HFFc6 (cell line): ENCODE results near the gene TTC23L. TPM values are rescaled to one million over a fixed set of nuclear protein-coding genes. Genes with fewer than 3 reads are reported as not detected.

ENCODE experiments used
- DNase-seq: peaks from one replicate; pipeline ENCODE4 v3.0.0-alpha.2; 2018
- H3K27ac Mint-ChIP-seq: 2 replicates; pipeline ENCODE4 v1.8.0; 2020; ENCODE audit warnings: mild to moderate bottlenecking, mixed read lengths
- H3K27me3 Mint-ChIP-seq: 2 replicates; pipeline ENCODE4 v1.8.0; 2021; ENCODE audit warnings: mild to moderate bottlenecking, moderate library complexity, mixed read lengths; ENCODE audit not compliant: insufficient read depth
- H3K36me3 Mint-ChIP-seq: 2 replicates; pipeline ENCODE4 v1.8.0; 2021; ENCODE audit warnings: low read depth, mixed read lengths
- H3K4me1 Mint-ChIP-seq: 2 replicates; pipeline ENCODE4 v1.8.0; 2020; ENCODE audit warnings: low read depth, mixed read lengths
- H3K4me3 Mint-ChIP-seq: 2 replicates; pipeline ENCODE4 v1.8.0; 2020; ENCODE audit warnings: mild to moderate bottlenecking, moderate library complexity, mixed read lengths
- H3K9me3 Mint-ChIP-seq: 2 replicates; pipeline ENCODE4 v1.8.0; 2020; ENCODE audit warnings: mild to moderate bottlenecking, mixed read lengths
- total RNA-seq, 6 experiments: library from RNA; stranded (reverse); fragmentation: NEBNext Ultra II Directional; extraction: Animal tissue kit (Norgen Biotek cat#: 25700); gene quantifications; 2 replicates in 1 of 6; 3 replicates in 5 of 6; pipeline ENCODE4 v1.2.3, GENCODE V29; 2021
- TF ChIP-seq, protein P1 (sequence below): fragments of 200-600 bp; sonication (generic); IDR thresholded peaks from 2 replicates; pipeline ENCODE4 v1.5.0; 2021; ENCODE audit warnings: antibody characterized with exemption, mild to moderate bottlenecking

TTC23L gene
- total RNA-seq, 6 experiments from 2014 or later, result not detected

- peaks cover 34% of the 10 kb centered on the region for H3K36me3 Mint-ChIP-seq
- no peaks in the 10 kb centered on the region; the same call in 1 of the 2 replicates for H3K27me3 Mint-ChIP-seq
- no peak for DNase-seq
- H3K4me3 Mint-ChIP-seq, result no peak overlapping the region
- no peaks in the 10 kb centered on the region for H3K9me3 Mint-ChIP-seq
- TF ChIP-seq, protein P1, sequence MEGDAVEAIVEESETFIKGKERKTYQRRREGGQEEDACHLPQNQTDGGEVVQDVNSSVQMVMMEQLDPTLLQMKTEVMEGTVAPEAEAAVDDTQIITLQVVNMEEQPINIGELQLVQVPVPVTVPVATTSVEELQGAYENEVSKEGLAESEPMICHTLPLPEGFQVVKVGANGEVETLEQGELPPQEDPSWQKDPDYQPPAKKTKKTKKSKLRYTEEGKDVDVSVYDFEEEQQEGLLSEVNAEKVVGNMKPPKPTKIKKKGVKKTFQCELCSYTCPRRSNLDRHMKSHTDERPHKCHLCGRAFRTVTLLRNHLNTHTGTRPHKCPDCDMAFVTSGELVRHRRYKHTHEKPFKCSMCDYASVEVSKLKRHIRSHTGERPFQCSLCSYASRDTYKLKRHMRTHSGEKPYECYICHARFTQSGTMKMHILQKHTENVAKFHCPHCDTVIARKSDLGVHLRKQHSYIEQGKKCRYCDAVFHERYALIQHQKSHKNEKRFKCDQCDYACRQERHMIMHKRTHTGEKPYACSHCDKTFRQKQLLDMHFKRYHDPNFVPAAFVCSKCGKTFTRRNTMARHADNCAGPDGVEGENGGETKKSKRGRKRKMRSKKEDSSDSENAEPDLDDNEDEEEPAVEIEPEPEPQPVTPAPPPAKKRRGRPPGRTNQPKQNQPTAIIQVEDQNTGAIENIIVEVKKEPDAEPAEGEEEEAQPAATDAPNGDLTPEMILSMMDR, result no peak
- no peak overlapping the region for H3K27ac Mint-ChIP-seq
- H3K4me1 Mint-ChIP-seq, result peaks cover 45% of the 10 kb centered on the region
Measured at GRCh38 chr5:34926318-34926888, 87.4 kb downstream of the TTC23L start.

GRCh38 chr5:34927785-34928184, 88.8 kb downstream of the TTC23L start:
- Mint-ChIP-seq H3K36me3 (peaks cover 33% of the 10 kb centered on the region), H3K4me3 (no peak overlapping the region)
- TF ChIP-seq, protein P1, result no peak

DNA sequence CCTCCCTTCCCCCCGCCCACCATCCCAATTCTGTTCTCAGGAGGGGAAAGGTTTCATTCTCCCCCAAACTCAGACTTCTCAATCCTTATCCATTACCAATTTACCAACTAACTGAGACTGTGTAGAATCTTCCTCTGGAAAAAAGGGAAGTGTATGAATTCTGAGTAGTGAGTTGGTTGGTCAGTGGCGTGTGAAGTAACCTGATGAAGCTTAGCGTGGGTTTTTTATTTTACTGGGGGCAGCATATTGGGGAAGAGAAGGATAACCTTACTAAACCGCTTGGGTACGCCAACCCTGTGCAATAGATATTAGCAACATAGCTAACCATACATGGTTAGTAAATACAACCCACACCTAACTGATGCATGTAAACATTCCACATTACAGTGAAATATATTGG, 89.3 kb downstream of the TTC23L start:
- Mint-ChIP-seq H3K27ac (no peak overlapping the region), H3K27me3 (no peaks in the 10 kb centered on the region; the same call in 1 of the 2 replicates), H3K9me3 (no peaks in the 10 kb centered on the region), H3K36me3 (peaks cover 32% of the 10 kb centered on the region), H3K4me3 (no peak overlapping the region), H3K4me1 (peaks cover 39% of the 10 kb centered on the region)
- TF ChIP-seq, protein P1, result no peak
- DNase-seq, result no peak

More at GRCh38 chr5:34927785-34928184, 88.8 kb downstream of the TTC23L start:
- H3K4me1 Mint-ChIP-seq, result peaks cover 43% of the 10 kb centered on the region
- H3K27ac Mint-ChIP-seq, result no peak overlapping the region
- no peaks in the 10 kb centered on the region for H3K9me3 Mint-ChIP-seq
- no peak for DNase-seq
- H3K27me3 Mint-ChIP-seq, result no peaks in the 10 kb centered on the region; the same call in 1 of the 2 replicates

- TF ChIP-seq, protein P1, result no peak
- peak within 1 kb of the TSS; percentile 74 for H3K27ac Mint-ChIP-seq
- H3K27me3 Mint-ChIP-seq, result no peaks in the 10 kb centered on the region; the same call in none of the 2 replicates
- peaks cover 34% of the 10 kb centered on the region for H3K36me3 Mint-ChIP-seq
- H3K4me1 Mint-ChIP-seq, result peaks cover 34% of the 10 kb centered on the region
- DNase-seq, result peak; percentile 96
- no peaks in the 10 kb centered on the region for H3K9me3 Mint-ChIP-seq
- peak within 1 kb of the TSS; percentile 88 for H3K4me3 Mint-ChIP-seq
Measured at GRCh38 chr5:34929134-34929719, 90.3 kb downstream of the TTC23L start, which contains the start of gene DNAJC21. TSS of gene DNAJC21 (plus strand) at chr5:34929559. CDS start at chr5:34929820, 261 bp downstream.

GRCh38 chr5:34929720-34930461, 90.9 kb downstream of the TTC23L start:
- Mint-ChIP-seq H3K4me3 (peak overlapping the region; percentile 86), H3K4me1 (peaks cover 29% of the 10 kb centered on the region), H3K36me3 (peaks cover 28% of the 10 kb centered on the region), H3K9me3 (no peaks in the 10 kb centered on the region), H3K27ac (peak overlapping the region; percentile 74), H3K27me3 (no peaks in the 10 kb centered on the region; the same call in none of the 2 replicates)
- TF ChIP-seq, protein P1, result no peak
- DNase-seq, result peak; percentile 76
